Activated naive CD4-positive, alpha-beta T cell treated with anti-CD3 and anti-CD28 coated beads, Interleukin-2, amount 50 U/mL, for 72 hours (primary cell): ENCODE data around the gene FHIT. TPM values are rescaled to one million over a fixed set of nuclear protein-coding genes. Genes with fewer than 3 reads are reported as not detected.

Experiments used
- ATAC-seq, 2 donors: fragments of 150-1000 bp; cut with Tn5 transposase; 2 replicates each; pipeline ENCODE4 v1.10.0; 2021; ENCODE audit warnings: mild to moderate bottlenecking in 2 of 2, moderate library complexity in 2 of 2
- DNase-seq, 2 donors: peaks; one replicate each; pipeline ENCODE4 v3.0.0; 2021 to 2022; ENCODE audit warnings: low spot score in 2 of 2
- H3K27ac Mint-ChIP-seq, 2 donors: one replicate each; pipeline ENCODE4 v1.8.0; 2022; ENCODE audit warnings: mild to moderate bottlenecking in 2 of 2, mixed read lengths in 2 of 2
- H3K36me3 Mint-ChIP-seq, 2 donors: one replicate each; pipeline ENCODE4 v1.8.0; 2022; ENCODE audit warnings: mixed read lengths in 2 of 2
- H3K9me3 Mint-ChIP-seq, 2 donors: one replicate each; pipeline ENCODE4 v1.8.0; 2022; ENCODE audit warnings: mixed read lengths in 2 of 2
- total RNA-seq, 2 donors: library from RNA; stranded (reverse); gene quantifications; one replicate each; pipeline ENCODE4 v1.2.3, GENCODE V29; 2022

Gene FHIT
- total RNA-seq, 2 donors from 2014 or later, result 21.3 to 37.0 TPM

DNA sequence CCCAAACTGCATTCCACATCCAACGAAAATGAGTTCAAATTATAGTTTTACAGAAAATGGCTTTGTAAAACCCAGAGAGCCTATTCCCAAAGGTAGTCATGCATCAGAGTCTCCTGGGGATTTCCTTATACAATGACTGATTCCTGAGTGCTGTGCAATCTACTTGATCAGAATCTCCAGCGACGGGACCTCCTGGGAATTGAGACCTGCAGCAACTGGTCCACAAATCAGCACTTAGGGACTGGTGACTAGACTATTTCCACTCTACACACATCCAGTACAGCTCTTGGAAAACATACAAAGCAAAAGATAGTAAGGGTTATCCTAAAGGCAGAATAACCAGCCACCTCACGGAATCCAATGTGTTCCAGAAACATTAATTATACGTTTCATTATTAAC is 1330.4 kb downstream of the FHIT start:
- DNase-seq, result no peak
- no peak overlapping the region for H3K27ac Mint-ChIP-seq
- H3K36me3 Mint-ChIP-seq, result peaks cover 19 to 25% of the 10 kb centered on the region in 2 donors
- ATAC-seq, result no peak
- H3K9me3 Mint-ChIP-seq, result peaks cover 8 to 13% of the 10 kb centered on the region in 2 donors

DNA sequence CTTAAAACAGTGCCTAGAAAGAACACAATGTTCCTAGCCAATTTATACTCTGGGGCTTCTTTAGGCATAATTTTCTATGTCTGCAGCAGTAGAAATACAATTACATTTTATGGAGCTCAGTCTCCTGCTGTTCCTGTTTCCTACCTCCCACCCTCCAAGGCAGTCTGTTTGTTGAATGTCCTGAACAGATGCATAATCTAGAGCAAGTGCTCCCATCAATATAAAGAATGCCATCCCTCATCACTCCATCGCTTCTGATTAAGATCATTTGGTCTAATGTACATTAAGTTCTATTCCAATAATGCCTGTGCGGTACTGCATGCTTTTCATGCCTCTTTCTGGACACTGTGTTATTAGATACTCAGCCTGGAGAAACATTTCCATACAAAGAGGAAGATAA is 1331.7 kb downstream of the FHIT start:
- DNase-seq (no peak), ATAC-seq (no peak)
- Mint-ChIP-seq H3K9me3 (peaks cover 8 to 9% of the 10 kb centered on the region in 2 donors), H3K36me3 (peaks cover 19 to 25% of the 10 kb centered on the region in 2 donors), H3K27ac (no peak overlapping the region)

DNA sequence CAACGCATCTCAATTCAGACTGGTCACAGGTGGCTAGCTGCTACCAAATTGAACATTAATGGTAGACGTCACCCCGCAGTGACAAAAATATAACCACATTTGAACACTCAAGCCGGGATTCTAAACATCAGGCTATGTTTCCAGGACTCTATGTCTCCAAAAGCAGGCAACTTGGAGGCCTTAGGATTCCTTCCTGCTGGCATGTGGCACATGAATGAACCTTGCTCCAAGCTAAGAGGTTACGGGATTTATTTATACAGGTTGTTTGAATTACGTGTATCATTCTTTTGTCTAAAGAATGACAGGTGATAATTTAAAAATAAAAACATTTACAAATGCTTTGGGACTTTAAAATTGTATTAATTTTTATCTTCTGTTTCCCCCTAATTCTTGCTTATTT is 1337.0 kb downstream of the FHIT start:
- Mint-ChIP-seq H3K27ac (no peak overlapping the region), H3K36me3 (peaks cover 15 to 18% of the 10 kb centered on the region in 2 donors), H3K9me3 (peaks cover 4 to 9% of the 10 kb centered on the region in 2 donors)
- DNase-seq (no peak), ATAC-seq (no peak)

DNA sequence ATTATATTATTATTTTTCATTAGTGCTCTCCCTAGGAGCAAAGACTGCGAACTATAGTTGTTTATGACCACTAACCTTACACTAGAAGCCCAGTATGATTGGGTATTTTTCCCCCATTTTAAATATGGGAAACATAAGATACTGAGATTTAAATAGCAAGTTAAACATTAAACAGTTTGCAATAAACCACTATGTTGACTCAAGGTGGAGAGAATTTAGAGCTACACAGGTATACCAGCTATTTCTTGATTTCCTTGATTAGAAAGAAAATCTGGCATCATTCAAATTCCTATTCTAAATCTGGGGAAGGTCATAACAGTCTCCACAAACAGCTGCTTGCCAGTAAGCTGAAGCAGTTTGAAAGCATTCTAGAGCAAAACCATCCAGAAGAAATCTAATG is 1337.6 kb downstream of the FHIT start:
- H3K36me3 Mint-ChIP-seq, result peaks cover 9 to 18% of the 10 kb centered on the region in 2 donors

DNA sequence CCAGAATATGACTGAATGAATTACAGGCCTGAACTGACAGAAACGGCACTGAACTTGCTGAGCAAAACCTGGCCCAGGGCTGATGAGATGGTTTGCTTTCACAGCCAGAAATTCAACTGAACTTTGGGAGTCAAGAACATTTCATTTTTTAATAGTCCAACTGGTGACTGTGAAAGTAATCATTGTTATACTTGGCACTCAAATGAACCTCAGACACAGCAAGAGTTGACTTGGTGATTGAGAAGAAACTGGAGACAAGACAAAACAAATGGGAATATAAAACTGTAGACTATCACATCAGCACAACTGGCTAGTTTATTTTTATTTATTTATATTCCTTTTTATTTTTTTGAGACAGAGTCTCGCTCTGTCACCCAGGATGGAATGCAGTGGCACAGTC is 1342.6 kb downstream of the FHIT start:
- peaks cover 0 to 4% of the 10 kb centered on the region in 2 donors for H3K9me3 Mint-ChIP-seq
- ATAC-seq (no peak), DNase-seq (no peak)
- H3K36me3 Mint-ChIP-seq, result peaks cover 9 to 14% of the 10 kb centered on the region in 2 donors
- no peak overlapping the region for H3K27ac Mint-ChIP-seq

More for the DNA sequence above, 1337.6 kb downstream of the FHIT start:
- peaks cover 4 to 8% of the 10 kb centered on the region in 2 donors for H3K9me3 Mint-ChIP-seq
- H3K27ac Mint-ChIP-seq, result no peak overlapping the region
- DNase-seq, result no peak
- no peak for ATAC-seq

DNA sequence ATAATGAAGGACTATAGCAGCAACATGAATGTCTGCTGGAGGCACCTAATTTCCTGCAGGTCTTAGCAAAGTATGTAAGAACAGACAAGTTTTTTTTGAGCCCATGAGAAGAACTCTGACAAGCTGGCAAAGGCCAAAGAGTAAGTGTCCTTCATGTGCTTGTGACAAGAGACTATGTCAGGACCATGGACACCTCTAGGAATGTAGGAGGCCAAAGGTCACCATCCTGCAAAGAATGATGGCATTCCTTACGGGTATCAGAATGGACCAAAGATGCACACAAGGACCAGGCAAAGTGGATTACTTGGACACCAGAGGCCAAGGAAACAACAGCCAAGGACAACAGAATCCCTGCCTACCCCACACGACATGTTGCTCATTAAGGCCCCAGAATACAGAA is 1343.0 kb downstream of the FHIT start:
- no peak for ATAC-seq
- DNase-seq, result no peak
- H3K27ac Mint-ChIP-seq, result no peak overlapping the region
- peaks cover 13 to 18% of the 10 kb centered on the region in 2 donors for H3K36me3 Mint-ChIP-seq
- H3K9me3 Mint-ChIP-seq, result peaks cover 0 to 8% of the 10 kb centered on the region in 2 donors

DNA sequence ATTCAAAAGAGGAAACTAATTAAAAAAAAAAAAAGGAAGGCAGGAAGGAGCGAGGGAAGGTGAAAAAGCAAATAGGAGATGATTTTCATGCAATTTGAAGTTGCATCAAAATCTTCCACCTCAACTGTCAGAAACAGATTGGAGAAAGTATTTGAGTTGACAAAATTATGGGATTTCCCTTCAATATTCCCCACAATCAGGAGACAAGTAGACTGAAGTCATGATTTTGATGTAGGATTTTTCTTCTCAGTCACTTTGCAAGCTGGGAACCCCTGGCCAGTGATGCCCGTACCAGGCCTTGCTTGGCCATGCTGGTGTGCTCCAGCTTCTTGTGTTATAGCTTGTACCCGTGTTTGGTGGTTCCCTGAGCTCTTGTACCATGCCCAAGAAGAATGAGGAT is 1347.0 kb downstream of the FHIT start:
- peaks cover 3 to 8% of the 10 kb centered on the region in 2 donors for H3K9me3 Mint-ChIP-seq
- peak overlapping the region in 1 of 2 donors; percentile 57 for H3K27ac Mint-ChIP-seq
- peaks cover 20 to 24% of the 10 kb centered on the region in 2 donors for H3K36me3 Mint-ChIP-seq
- no peak for DNase-seq
- no peak for ATAC-seq

DNA sequence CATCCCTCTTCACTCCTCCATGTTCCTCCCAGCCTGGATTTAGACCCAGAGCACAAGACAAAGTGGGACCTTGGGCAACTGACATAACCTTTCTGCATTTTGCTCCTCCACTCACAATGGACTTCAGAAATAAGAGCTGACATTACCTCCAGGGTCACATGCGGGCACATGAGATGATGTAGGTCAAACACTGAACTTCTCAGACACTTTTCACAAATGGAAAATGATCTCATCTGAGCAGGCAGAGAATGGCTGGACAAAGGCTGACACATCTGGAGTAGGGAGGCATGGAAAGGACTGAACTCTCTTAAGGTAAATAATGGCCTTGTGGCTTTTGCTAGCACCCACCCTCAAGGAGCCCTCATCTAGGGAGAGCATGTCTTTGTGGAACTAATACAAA is 1352.2 kb downstream of the FHIT start:
- ATAC-seq (no peak), DNase-seq (no peak)
- H3K36me3 Mint-ChIP-seq, result peaks cover 18 to 20% of the 10 kb centered on the region in 2 donors
- H3K27ac Mint-ChIP-seq, result peak overlapping the region in 1 of 2 donors; percentile 51
- H3K9me3 Mint-ChIP-seq, result peaks cover 3 to 8% of the 10 kb centered on the region in 2 donors

DNA sequence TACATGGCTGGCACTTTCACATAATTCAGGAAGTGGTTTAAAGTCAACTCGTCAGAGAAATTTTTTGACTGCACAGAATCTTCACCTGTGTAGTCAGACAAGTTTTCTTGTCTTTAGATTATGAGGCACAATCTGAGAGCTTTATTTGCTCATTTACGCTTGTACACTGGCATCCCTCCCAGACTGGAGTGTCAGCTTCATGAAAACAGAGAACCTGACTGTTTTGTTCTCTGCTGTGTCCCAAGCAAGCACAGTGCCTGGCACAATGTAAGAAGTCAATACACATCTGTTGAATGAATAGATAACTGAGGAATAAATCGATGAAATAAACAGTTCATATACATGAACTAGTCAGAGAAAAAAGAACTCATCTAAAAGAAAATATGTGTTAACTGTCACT is 1355.3 kb downstream of the FHIT start:
- peaks cover 4 to 10% of the 10 kb centered on the region in 2 donors for H3K36me3 Mint-ChIP-seq
- H3K9me3 Mint-ChIP-seq, result peaks cover 0 to 1% of the 10 kb centered on the region in 2 donors
- H3K27ac Mint-ChIP-seq, result peak overlapping the region in 1 of 2 donors; percentile 12
- DNase-seq, result no peak
- peak in 1 of 2 donors; percentile 26 for ATAC-seq

DNA sequence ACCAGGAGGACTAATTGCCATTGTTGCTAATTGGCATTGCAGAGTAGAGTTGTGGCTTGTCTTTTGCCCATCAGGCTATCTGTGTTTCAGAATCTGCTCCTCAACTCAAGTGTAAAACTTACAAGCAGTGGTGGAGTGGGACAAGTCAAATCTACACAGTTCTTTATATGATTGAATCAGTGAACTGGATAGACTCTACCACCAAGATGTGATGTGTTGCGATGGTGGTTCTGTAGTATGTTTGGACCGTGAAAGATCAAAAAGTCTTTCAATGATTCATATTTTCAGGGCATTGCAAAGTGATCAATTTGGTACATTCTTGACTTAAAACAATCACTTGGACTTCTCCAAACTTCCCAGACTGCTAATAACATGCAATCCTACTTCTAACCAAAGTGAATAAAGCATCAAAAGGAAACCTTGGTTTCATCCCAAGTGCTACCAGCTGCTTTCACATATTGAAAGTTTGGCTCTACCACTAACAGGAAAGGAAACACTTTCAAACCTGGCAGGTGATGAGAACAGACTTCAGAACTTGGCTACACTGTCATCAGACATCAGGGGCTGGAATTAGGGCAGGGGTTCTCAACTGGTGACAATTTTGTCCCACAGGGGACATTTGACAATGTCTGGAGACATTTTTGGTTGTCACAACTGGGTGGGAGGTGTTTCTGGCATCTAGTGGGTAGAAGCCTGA is 1356.7 kb downstream of the FHIT start:
- Mint-ChIP-seq H3K27ac (peak overlapping the region in 1 of 2 donors; percentile 31), H3K9me3 (no peaks in the 10 kb centered on the region), H3K36me3 (peaks cover 5% of the 10 kb centered on the region in 2 donors)
- peak; percentile 79 to 86 for ATAC-seq
- no peak for DNase-seq

DNA sequence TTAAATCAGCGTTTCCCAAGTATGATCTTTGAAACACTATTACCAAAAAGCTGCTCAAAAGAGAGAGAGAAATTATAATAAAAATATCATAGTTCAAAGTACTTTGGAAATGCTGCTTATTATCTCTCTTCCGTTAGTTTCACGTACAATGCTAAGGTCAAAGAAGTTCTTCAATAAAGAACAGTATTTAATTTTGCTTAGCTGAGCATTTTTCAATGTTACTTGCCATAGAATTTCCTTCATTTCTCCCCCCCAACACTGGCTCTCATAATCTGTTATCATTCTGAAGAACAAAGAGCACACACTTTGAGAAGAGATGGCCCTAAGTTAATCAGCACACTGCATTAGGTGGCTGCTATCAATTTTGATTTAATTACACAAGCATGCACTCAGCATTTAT is 1360.6 kb downstream of the FHIT start:
- H3K36me3 Mint-ChIP-seq, result peaks cover 0 to 5% of the 10 kb centered on the region in 2 donors
- no peak for ATAC-seq
- DNase-seq, result no peak
- H3K9me3 Mint-ChIP-seq, result no peaks in the 10 kb centered on the region
- H3K27ac Mint-ChIP-seq, result peak overlapping the region in 1 of 2 donors; percentile 16

DNA sequence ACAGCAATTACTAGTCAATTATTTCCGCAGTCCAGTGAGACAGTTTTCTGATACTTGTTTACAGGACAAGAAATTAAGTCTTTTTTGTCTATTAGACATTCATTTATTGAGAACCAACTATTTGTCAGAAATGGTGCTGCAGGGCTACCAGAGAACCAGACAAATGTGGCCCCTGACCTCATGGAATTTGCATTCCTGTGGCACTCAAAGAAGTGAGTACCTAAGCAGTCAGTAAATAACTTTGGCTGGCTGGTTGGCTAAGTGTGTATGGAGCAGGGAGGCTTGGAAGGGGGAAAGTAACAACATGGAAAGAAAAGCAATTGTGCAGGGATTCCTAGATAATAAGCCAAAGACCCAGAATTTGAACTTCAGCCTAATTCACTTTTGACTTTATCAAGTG is 1364.5 kb downstream of the FHIT start:
- no peak for ATAC-seq
- Mint-ChIP-seq H3K36me3 (peaks cover 0 to 10% of the 10 kb centered on the region in 2 donors), H3K9me3 (peaks cover 0 to 5% of the 10 kb centered on the region in 2 donors), H3K27ac (no peak overlapping the region)
- DNase-seq, result no peak

DNA sequence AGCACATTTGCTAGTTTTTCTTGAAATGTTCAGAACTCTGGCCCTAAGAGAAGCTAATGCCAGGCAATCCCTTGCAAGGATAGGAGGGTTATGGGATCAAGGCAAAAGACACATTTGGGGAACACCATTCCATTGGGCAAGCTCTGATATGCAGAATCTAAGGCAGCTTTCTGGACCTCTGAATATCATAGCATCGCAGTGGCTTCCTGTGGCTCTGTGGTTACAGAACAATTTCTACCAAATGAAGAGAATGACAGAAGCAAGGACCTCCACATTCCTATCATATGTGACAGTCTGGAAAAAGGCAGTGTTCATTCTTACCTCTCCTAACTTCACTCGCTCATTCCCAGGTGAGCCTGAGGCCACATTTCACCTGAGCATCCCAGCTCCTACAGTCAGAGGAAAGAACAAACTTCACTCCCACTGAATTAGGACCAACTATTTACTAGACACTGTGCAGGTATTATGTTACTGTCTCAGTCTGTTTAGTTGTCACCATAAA is 1365.3 kb downstream of the FHIT start:
- H3K9me3 Mint-ChIP-seq, result peaks cover 0 to 5% of the 10 kb centered on the region in 2 donors
- H3K36me3 Mint-ChIP-seq, result peaks cover 0 to 7% of the 10 kb centered on the region in 2 donors
- no peak for ATAC-seq
- DNase-seq, result no peak
- H3K27ac Mint-ChIP-seq, result peak overlapping the region in 1 of 2 donors; percentile 3

DNA sequence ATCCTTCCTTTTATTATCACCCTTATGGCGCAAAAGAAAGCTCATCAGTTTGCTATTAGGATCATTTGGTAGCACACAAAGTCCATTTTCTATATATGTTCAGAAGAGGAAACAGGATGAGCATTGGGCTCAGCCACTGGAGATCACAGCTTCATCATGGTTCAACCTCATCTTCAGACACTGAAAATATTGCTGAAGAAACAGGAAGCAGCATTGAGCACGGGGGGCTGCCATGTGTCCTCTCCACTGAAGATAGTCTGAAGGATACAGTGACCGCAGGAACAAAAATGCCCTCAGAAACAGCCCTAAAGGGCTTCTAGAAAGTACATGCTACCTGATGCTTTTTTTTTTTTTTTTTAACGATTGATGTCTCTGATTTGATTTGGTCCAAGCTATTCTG is 1366.2 kb downstream of the FHIT start:
- H3K9me3 Mint-ChIP-seq, result peaks cover 0 to 8% of the 10 kb centered on the region in 2 donors
- H3K27ac Mint-ChIP-seq, result peak overlapping the region in 1 of 2 donors; percentile 3
- ATAC-seq (no peak), DNase-seq (no peak)
- H3K36me3 Mint-ChIP-seq, result peaks cover 3 to 5% of the 10 kb centered on the region in 2 donors

DNA sequence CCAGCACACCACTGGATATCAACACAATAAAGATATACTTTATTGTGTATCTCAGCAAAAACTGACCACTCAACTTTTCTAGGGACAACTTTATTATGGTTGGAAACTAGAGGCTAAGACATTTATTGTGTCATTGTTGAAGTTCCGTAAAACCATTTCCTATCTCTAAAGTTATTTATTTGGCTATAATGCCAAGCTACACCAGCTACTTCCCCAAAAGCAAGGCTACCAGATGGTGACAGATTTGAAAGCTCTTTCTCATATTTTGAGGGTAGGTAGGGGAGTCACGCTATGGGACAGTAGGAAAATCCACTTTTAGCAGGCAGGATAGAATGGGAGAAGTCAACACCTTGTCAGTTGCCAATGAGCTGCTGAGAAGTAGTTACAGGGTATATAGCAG is 1366.8 kb downstream of the FHIT start:
- Mint-ChIP-seq H3K9me3 (peaks cover 0 to 9% of the 10 kb centered on the region in 2 donors), H3K27ac (peak overlapping the region in 1 of 2 donors; percentile 34), H3K36me3 (peaks cover 5% of the 10 kb centered on the region in 2 donors)
- DNase-seq (no peak), ATAC-seq (no peak)

DNA sequence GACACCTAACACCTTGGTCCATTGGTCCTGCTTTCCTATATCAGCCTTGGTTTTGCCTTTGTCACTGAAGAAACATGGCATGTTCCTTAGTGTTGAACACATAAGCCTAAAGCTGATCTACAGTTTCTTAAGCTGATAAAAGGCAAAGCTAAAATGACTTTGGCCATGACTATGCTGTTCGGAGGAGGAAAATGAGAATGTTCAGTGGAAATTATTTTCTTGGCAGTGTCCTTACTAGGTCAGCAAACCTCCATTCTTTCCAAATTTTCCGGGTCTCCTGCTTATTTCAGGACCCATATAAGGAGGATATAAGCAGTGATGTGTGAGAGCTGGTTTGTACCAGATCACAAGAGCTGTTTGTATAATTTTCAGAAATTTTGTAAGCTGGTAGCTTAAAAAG is 1368.5 kb downstream of the FHIT start:
- Mint-ChIP-seq H3K36me3 (peaks cover 5% of the 10 kb centered on the region in 2 donors), H3K27ac (no peak overlapping the region), H3K9me3 (peaks cover 0 to 9% of the 10 kb centered on the region in 2 donors)
- no peak for DNase-seq
- no peak for ATAC-seq

DNA sequence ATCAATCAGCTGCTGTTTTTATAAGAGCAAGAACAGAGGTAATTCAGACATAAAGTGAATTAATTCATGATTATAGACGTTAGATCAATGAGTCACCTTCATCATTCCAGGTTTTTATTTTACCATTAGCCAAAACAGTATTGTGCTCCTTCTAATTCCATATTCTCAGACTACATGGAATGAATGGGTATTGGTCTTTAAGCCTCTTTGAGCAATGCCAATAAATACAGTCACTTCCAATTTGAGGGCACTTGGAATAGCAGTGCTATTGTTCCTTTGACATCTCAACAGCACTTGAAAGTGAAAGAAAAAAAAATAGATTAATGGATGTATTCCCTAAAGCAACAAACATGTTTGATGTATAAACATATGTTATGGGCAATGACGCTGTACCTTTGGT is 1370.5 kb downstream of the FHIT start:
- DNase-seq, result no peak
- Mint-ChIP-seq H3K36me3 (peaks cover 5 to 11% of the 10 kb centered on the region in 2 donors), H3K27ac (no peak overlapping the region), H3K9me3 (peaks cover 0 to 9% of the 10 kb centered on the region in 2 donors)
- no peak for ATAC-seq
